Adipocyte (in vitro differentiated cells): ENCODE results near the gene TAS2R10.
"Not testable (repeated sequence)": the region's sequence is repeated elsewhere in the genome, so short reads cannot be mapped to it uniquely, and the experiment has no call there.

Experiments used
- DNase-seq: peaks from one replicate; pipeline ENCODE4 v3.0.0-alpha.2; 2015; ENCODE audit warnings: low read depth
- H3K27me3 ChIP-seq: replicated peaks from 2 replicates; pipeline ENCODE4 v1.7.0; 2013; ENCODE audit warnings: mild to moderate bottlenecking, low read length, moderate library complexity; ENCODE audit not compliant: control insufficient read depth, insufficient read depth
- H3K36me3 ChIP-seq: 2 replicates; pipeline ENCODE4 v1.7.0; 2013; ENCODE audit warnings: low read length, mild to moderate bottlenecking, moderate library complexity; ENCODE audit not compliant: control insufficient read depth, insufficient read depth, severe bottlenecking
- H3K4me1 ChIP-seq: 2 replicates; pipeline ENCODE4 v1.7.0; 2013; ENCODE audit warnings: mild to moderate bottlenecking, low read length, moderate library complexity; ENCODE audit not compliant: control insufficient read depth, insufficient read depth
- H3K4me3 ChIP-seq: 2 replicates; pipeline ENCODE4 v1.7.0; 2013; ENCODE audit warnings: mild to moderate bottlenecking, low read length, moderate library complexity
- H3K9ac ChIP-seq: 2 replicates; pipeline ENCODE4 v1.7.0; 2013; ENCODE audit warnings: mild to moderate bottlenecking, low read length, moderate library complexity
- H3K9me3 ChIP-seq: 2 replicates; pipeline ENCODE4 v1.7.0; 2013; ENCODE audit warnings: mild to moderate bottlenecking, low read length, moderate library complexity; ENCODE audit not compliant: control insufficient read depth

The TAS2R10 gene

DNA sequence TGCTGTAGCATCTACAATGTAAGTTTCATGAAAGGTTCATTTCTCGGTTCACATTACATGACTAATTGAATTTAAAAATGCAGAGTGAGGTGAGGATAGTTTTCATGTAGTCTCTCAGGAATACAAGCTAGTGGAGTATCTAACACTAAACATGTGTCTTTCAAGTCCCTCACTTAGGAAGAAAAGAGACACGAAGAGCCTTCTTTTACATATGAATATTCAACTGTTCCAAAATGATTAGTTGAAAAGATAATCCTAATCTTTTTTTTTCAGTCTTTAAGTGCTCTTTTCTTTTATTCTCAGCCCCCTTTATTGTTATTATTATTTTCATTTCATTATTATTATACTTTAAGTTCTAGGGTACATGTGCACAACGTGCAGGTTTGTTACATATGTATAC lies 12.3 kb upstream of the TAS2R10 start:
- no peak overlapping the region for H3K4me3 ChIP-seq
- no peaks in the 10 kb centered on the region for H3K27me3 ChIP-seq
- DNase-seq: no peak
- no peak overlapping the region for H3K9ac ChIP-seq
- H3K9me3 ChIP-seq: peaks cover 5% of the 10 kb centered on the region
- H3K36me3 ChIP-seq: peaks cover 7% of the 10 kb centered on the region
- no peaks in the 10 kb centered on the region for H3K4me1 ChIP-seq

DNA sequence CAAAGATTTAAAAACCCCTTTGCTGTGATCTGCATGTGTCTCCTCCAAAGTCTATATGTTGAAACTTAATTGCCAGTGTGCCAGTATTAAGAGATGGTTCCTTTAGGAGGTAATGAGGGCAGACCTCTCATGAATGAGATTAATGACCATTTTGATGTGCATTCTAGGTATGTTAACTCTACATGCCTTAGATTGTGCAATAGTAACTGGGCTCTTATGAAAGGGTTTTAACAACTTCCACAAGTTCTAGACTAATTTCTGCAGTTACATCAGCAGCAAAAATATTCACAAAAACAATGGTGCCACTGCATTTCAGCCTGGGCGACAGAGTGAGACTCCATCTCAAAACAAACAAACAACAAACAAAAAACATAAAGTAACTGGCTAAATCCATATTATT lies 3.8 kb upstream of the TAS2R10 start:
- DNase-seq: peak; percentile 35
- H3K9me3 ChIP-seq: no peaks in the 10 kb centered on the region
- no peaks in the 10 kb centered on the region for H3K27me3 ChIP-seq
- H3K4me3 ChIP-seq: no peak overlapping the region
- no peak overlapping the region for H3K9ac ChIP-seq
- no peaks in the 10 kb centered on the region for H3K4me1 ChIP-seq
- no peaks in the 10 kb centered on the region for H3K36me3 ChIP-seq

DNA sequence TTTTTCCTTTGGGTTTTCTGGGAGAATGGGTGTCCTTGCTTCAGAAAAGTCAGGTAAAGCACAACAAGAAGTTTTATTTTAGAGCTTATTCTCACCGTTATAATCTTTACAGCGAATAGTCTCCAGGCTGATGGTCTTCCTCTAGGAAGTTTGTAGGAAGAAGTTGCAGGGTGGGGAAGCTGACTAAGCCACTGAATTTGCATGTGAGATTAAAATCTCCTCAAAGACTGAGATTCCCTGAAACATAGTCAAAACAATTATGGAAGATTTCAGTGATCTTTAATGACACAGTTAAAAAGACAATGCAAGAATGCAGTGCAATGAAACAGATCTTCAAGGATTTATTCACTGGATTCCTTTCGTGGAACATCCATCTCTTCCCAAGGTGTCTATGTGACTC lies 1.2 kb downstream of the TAS2R10 start:
- Histone ChIP-seq H3K9ac (no peak overlapping the region), H3K4me3 (no peak overlapping the region), H3K4me1 (no peaks in the 10 kb centered on the region), H3K27me3 (no peaks in the 10 kb centered on the region), H3K9me3 (no peaks in the 10 kb centered on the region), H3K36me3 (no peaks in the 10 kb centered on the region)
- no peak for DNase-seq

DNA sequence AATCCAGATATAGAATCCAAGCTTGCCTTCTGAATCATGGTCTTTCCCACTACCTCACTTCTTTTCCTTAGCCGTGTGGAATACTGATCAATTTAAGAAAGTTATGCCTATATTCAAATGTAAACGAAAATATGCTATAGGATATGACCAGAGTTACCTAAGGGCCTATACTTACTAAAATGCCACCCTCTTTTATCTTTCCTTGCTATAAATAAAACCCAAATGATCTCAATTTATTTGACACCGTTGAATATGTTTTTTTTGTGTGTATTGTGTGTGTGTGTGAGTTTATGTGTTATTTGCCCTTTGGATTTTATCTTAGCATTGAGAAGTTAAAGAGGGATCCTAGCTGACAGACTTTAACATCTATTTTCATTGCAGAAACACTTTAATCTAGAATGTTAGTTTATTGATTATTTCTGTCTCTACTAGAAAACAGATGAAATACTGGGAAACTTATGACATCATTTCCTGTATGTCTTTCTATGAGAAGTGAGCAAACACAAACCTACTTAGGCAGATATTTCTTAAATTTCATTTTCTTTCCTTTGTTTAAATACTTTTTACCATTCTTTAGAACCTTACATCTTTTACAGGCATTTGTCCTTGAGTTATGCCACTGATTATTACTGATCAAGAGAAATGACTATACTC lies 14.1 kb downstream of the TAS2R10 start:
- no peak for DNase-seq
- Histone ChIP-seq H3K4me3 (no peak overlapping the region), H3K27me3 (no peaks in the 10 kb centered on the region), H3K9me3 (no peaks in the 10 kb centered on the region), H3K36me3 (no peaks in the 10 kb centered on the region), H3K4me1 (no peaks in the 10 kb centered on the region), H3K9ac (no peak overlapping the region)

DNA sequence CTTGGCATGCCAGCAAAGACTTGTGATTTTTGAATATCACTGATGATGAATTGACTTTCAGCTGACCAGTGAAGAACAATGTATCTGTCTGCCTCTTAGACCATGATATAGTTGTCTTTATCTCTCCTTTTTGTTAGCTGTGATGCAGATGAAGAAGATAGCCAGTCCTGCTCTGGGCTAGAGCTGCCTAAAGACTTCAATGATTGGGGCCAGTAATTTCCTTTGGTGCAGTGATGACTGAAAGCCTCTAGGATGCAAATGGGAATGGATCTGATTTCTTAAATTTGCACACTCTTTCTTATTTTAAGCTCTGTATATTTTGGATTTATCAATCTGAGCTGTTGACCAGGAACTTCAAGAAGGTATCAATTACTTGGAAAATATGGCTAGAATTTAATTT lies 16.1 kb downstream of the TAS2R10 start, which contains the start of gene TAS2R9:
Gene TAS2R9 (minus strand): TSS at position 101 of the 400 bp plus-strand sequence. CDS start 93 bp downstream, at position 8.
- Histone ChIP-seq H3K4me1 (no peaks in the 10 kb centered on the region), H3K9me3 (no peaks in the 10 kb centered on the region), H3K36me3 (no peaks in the 10 kb centered on the region), H3K27me3 (no peaks in the 10 kb centered on the region), H3K4me3 (no peak within 1 kb of the TSS), H3K9ac (no peak within 1 kb of the TSS)
- DNase-seq: no peak

DNA sequence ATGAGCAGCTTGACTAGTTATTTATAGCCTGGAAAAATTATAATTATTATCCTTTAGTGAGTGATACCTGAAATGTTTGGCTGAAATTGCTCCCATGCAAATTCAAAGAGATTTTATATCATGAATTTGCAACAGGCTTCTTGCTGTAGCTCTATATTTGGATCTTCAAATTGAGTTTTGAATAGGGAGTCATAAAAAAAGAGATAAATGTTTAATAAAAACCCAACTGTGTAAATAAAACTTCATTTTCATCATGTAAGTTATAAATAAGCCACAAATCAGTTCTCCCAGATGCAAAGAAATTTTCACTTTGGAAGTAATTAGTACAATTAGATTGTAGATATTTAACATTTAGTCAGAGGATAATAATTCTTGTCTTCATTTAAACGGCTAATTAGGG lies 19.0 kb downstream of the TAS2R10 start, which contains the start of gene TAS2R8:
Gene TAS2R8 (minus strand): TSS at position 101 of the 400 bp plus-strand sequence. CDS start 306 bp downstream, outside the sequence.
- no peaks in the 10 kb centered on the region for H3K36me3 ChIP-seq
- H3K4me3 ChIP-seq: no peak within 1 kb of the TSS
- H3K4me1 ChIP-seq: no peaks in the 10 kb centered on the region
- no peak for DNase-seq
- H3K27me3 ChIP-seq: peaks cover 2% of the 10 kb centered on the region
- H3K9me3 ChIP-seq: no peaks in the 10 kb centered on the region
- H3K9ac ChIP-seq: no peak within 1 kb of the TSS

DNA sequence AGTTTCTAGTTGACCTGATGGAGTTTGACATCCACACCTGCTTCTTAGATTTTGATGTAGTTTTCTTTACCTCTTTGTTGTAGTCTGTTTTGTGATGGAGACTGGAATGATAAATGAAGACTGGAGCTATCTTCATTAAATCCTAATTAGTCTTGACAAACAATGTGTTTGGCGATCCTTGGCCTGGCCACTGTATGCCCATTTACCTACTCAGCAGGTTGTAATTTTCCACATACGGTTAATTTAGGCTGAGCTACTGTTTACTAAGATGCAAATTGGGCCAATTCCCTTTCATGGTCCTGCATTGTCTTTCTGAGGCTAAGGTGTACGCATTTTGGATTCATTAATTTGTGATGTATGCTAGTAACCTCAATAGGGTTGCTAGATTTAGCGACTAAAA lies 23.6 kb downstream of the TAS2R10 start, which contains the start of gene TAS2R7:
Gene TAS2R7 (minus strand): TSS at position 41 of the 400 bp plus-strand sequence. CDS start 57 bp downstream, outside the sequence.
- no peak for DNase-seq
- Histone ChIP-seq H3K4me1 (no peaks in the 10 kb centered on the region), H3K27me3 (peaks cover 9% of the 10 kb centered on the region), H3K9me3 (no peaks in the 10 kb centered on the region), H3K4me3 (no peak within 1 kb of the TSS), H3K9ac (no peak within 1 kb of the TSS), H3K36me3 (no peaks in the 10 kb centered on the region)

DNA sequence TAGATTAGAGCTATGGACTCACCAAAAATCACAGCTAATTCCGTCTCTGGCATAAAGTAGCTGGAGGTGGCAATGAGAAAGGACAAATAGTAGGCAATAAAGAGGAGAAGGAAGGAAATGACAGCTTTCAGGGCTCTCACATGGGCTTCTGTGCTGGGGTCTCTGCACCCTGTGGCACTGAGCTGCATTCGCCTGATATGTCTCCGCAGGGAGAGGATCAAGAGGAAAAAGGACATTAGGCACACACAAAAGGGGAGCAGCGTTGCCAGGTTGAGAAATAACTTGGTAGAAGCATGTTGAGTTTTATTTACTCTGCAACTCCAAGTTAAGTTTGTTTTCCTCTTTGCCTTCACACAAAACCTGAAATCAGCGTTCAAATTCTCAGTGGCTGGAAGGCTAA lies 24.4 kb downstream of the TAS2R10 start:
- DNase-seq: no peak
- Histone ChIP-seq H3K27me3 (peaks cover 9% of the 10 kb centered on the region), H3K36me3 (no peaks in the 10 kb centered on the region), H3K4me1 (no peaks in the 10 kb centered on the region), H3K4me3 (no peak overlapping the region), H3K9me3 (no peaks in the 10 kb centered on the region), H3K9ac (no peak overlapping the region)

DNA sequence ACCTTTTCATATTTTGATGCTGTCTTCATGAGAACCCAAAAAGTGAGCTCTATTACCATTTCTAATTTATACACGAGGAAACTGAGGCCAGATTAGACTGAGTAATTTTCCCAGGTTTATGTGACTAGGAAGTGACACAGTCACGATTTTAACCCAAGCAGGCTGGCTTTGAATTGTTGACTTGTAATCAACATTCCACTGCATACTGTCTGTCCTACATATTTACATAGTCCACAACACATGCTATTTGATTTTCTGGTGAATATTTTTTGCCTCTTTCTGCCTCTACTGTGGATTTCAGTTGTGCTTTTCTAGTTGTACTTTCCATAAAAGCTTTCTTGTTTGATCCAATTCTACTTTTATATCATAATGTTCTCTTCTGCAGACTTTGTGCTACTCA lies 31.9 kb downstream of the TAS2R10 start:
- DNase-seq: no peak
- Histone ChIP-seq H3K4me3 (no peak overlapping the region), H3K9ac (no peak overlapping the region), H3K36me3 (no peaks in the 10 kb centered on the region), H3K4me1 (no peaks in the 10 kb centered on the region), H3K9me3 (no peaks in the 10 kb centered on the region), H3K27me3 (no peaks in the 10 kb centered on the region)

DNA sequence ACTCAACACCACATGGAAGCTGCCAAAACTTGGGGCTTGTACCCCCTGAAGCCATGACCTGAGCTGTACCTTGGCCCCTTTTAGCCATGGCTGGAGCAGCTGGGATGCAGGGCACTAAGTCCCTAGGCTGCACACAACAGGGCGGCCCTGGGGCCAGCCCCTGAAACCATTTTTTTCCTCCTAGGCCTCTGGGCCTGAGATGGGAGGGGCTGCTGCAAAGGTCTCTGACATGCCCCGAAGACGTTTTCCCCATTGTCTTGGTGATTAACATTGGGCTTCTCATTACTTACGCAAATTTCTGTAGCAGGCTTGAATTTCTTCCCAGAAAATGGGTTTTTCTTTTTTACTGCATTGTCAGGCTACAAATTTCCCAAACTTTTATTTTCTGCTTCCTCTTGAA lies 34.4 kb downstream of the TAS2R10 start:
- not testable (repeated sequence) for H3K4me1 ChIP-seq, H3K4me3 ChIP-seq, H3K36me3 ChIP-seq, H3K9ac ChIP-seq, DNase-seq, H3K9me3 ChIP-seq, H3K27me3 ChIP-seq

DNA sequence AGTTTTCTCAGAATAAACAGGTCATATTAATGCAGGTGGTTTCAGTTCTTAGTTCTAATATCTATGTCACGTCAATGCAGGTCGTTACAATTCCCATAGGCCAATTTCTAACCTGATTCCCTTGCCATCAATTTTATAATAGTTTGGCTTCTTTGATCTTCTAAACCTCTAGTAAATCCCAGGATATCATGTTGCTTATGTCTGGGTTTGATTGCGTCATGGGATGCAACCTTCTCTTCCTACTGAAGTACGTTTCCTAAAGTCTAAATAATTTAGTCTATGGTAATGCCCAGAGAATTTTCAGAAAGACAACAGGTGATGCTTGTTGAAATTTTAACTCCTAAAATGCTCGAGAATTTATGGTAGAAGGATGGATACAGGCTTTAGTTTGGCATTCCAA lies 42.9 kb downstream of the TAS2R10 start:
- Histone ChIP-seq H3K9ac (no peak overlapping the region), H3K36me3 (no peaks in the 10 kb centered on the region), H3K4me1 (no peaks in the 10 kb centered on the region), H3K27me3 (no peaks in the 10 kb centered on the region), H3K4me3 (no peak overlapping the region), H3K9me3 (no peaks in the 10 kb centered on the region)
- peak; percentile 15 for DNase-seq

DNA sequence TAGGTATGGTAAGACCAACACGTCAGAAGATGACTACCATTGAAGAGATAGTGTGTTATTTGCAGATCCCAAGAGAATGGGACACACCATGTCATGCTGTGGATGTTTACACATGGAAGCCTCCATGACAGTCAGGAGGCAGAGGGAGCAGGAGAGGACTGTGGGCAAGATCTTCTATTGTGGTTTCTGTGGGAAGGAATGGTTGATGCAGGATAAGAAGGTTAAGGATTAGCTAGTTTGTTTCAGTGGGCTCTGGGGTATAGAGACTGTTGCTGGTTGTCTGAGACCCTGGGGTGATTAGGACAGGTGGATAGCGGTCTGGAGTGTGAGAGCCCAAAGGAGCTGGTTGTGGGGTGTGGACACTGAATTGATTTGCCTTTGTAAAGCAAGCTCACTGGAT lies 47.1 kb downstream of the TAS2R10 start:
- H3K4me3 ChIP-seq: no peak overlapping the region
- DNase-seq: no peak
- H3K9ac ChIP-seq: no peak overlapping the region

More for the DNA sequence above, 47.1 kb downstream of the TAS2R10 start:
- Histone ChIP-seq H3K36me3 (no peaks in the 10 kb centered on the region), H3K9me3 (no peaks in the 10 kb centered on the region), H3K4me1 (no peaks in the 10 kb centered on the region), H3K27me3 (no peaks in the 10 kb centered on the region)
